HG02981 (cell line): ENCODE measurements around the gene TMUB1.

ENCODE experiments used
- ATAC-seq: cut with Tn5 transposase; IDR thresholded peaks from one replicate; pipeline ENCODE4 v1.9.1; 2021; ENCODE audit warnings: mild to moderate bottlenecking, moderate library complexity; ENCODE audit not compliant: unreplicated experiment

Gene TMUB1

GRCh38 chr7:151083071-151083823 lies at the start of gene TMUB1:
TSS of gene TMUB1 (minus strand) at chr7:151083493. CDS start at chr7:151082563, 930 bp downstream.
- ATAC-seq, result peak; percentile 41

GRCh38 chr7:151132461-151133205 lies 49.3 kb upstream of the TMUB1 start:
- ATAC-seq, result no peak

GRCh38 chr7:151131592-151132293 lies 48.5 kb upstream of the TMUB1 start:
- no peak for ATAC-seq

GRCh38 chr7:151131224-151131591 lies 47.9 kb upstream of the TMUB1 start:
- ATAC-seq, result no peak

GRCh38 chr7:151130741-151131157 lies 47.5 kb upstream of the TMUB1 start:
- no peak for ATAC-seq

GRCh38 chr7:151129960-151130591 lies 46.8 kb upstream of the TMUB1 start:
- ATAC-seq, result no peak

- ATAC-seq, result no peak
Measured at GRCh38 chr7:151129117-151129959, 46.0 kb upstream of the TMUB1 start.

GRCh38 chr7:151128716-151129115 lies 45.4 kb upstream of the TMUB1 start:
- no peak for ATAC-seq

- no peak for ATAC-seq
Measured at GRCh38 chr7:151128144-151128543, 44.9 kb upstream of the TMUB1 start.

- ATAC-seq, result no peak
Measured at GRCh38 chr7:151126491-151127137, 43.3 kb upstream of the TMUB1 start.

GRCh38 chr7:151125846-151126481 lies 42.7 kb upstream of the TMUB1 start:
- no peak for ATAC-seq

GRCh38 chr7:151125470-151125845 lies 42.2 kb upstream of the TMUB1 start:
- no peak for ATAC-seq

GRCh38 chr7:151124899-151125399 lies 41.7 kb upstream of the TMUB1 start:
- ATAC-seq, result no peak

GRCh38 chr7:151124481-151124880 lies 41.2 kb upstream of the TMUB1 start:
- no peak for ATAC-seq

- ATAC-seq, result peak; percentile 92
Measured at GRCh38 chr7:151123822-151124464, 40.6 kb upstream of the TMUB1 start.

GRCh38 chr7:151123158-151123821 lies 40.0 kb upstream of the TMUB1 start:
- ATAC-seq, result no peak

GRCh38 chr7:151122796-151123157 lies 39.5 kb upstream of the TMUB1 start:
- no peak for ATAC-seq

GRCh38 chr7:151122276-151122675 lies 39.0 kb upstream of the TMUB1 start:
- no peak for ATAC-seq
